Activated CD4-positive, alpha-beta T cell treated with anti-CD3 and anti-CD28 coated beads, Interleukin-2, amount 50 U/mL, for 48 hours (primary cell): ENCODE results near the gene SCT.

Experiments used
- DNase-seq, 2 experiments: peaks; one replicate each; pipeline ENCODE4 v3.0.0-alpha.2; 2020

SCT gene

DNA sequence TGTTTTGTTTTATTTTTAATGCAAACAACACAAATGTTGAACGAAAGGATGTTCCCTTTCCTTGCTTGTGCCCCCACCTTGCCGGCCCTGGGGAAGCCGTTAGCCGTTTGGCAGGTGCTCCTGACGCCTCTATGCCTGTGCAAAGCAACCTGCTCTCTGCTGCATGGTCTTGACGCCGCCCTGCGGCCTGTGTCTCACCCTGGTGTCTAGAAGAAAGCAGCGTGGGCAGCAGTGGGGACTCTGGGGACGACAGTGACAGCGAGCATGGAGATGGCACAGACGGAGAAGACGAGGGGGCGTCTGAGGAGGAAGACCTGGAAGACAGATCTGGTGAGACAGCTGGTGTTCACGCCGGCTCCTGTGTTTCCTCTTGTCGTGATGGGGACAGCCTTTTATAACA, 45.2 kb downstream of the SCT start:
- DNase-seq, result no peak

DNA sequence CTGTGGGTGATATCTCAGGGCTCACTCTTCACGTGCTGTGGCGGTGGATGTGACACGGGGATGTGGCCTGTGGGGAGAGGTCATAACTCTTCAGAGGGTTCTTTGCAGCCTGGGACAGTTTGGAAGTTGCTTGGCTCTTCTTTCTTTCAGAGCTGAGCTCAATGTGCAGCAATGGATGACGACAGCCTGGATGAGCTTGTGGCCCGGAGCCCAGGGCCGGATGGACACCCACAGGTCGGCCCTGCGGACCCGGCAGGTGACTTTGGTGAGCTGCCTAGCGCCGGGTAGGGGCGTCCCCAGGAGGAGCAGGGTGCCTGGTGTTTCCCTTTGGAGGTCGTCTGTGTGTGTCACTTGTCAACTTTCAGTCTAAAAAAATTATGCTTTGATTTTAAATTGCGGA, 45.6 kb downstream of the SCT start:
- no peak for DNase-seq

DNA sequence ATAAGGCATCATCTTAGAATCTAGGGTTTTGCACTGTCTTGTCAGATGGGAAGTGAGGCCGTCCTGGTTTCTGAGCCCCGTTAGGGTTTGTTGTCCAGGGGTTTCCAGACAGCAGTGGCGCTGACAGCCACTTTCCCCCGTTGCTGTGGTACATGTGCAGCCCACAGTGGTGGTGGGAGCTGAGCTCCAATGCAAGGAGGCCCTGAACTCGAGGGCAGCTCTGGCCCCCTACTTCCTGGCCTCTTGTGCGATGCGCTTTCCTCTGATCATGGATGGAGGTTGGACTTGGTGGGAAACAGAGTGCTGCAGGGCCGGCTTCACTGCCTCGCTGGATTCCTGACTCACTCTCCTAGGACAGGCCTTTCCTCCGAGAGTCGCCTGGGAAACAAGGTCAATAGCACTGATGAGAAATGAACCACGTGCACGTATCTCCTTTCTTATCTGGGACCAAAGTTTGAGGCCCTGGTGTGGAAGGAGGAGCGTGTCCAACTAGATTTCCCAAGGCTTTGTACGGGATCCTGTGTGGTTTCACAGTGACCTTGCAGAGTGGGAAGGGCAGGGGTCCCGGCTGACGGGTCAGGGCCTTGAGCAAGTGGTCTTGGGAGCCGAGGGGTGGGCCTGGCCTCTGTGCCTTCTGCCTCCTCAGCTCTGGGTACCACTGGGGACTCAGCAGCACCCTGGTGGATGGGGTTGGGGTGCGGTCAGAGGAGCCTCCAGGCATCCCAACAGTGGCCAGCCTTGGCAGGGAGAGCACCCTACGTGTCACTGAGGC, 47.0 kb downstream of the SCT start:
- DNase-seq, result no peak

DNA sequence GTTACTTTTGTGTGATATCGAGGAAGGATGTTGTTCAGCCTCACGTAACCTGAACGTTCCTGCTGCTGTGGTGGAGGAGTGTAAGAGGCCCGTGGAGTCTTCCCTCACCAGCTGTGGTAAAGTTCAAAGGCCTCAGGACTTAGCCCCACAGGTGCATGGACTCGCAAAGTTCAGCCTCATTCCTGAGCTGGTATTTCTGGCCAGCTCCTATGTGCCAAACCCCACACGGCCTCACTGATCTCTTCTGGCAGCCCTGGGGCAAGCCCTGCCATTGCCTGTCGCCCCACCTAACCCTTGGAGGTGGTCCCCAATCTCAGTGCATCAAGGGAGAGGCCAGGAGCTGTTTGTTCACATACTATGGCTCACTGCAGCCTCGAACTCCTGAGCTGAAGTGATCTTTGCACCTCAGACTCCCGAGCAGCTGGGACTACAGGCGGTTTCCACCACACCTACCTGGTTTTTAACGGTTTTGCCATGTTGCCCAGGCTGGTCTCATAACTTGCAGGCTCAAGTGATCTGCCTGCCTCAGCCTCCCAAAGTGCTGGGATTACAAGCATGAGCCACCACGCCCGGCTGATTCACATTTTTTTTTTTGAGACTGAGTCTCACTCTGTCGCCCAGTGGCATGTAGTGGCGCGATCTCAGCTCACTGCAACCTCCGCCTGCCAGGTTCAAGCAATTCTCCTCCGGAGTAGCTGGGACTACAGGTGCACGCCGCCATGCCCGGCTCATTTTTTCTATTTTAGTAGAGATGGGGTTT, 48.5 kb downstream of the SCT start:
- no peak for DNase-seq

DNA sequence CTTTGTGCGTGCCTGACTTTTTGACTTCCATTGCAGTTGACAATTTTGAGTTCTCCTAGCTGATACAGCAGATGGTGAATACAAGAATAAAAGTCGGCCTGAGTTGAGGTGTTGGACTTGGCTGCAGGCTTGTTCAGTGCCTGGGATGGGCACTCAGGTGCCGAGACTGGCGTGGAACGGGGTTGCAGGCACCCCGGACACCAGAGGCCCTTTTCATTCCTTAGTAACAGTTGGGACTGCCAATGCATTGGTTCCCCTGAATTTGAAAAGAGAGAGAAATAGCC, 49.4 kb downstream of the SCT start:
- no peak for DNase-seq

DNA sequence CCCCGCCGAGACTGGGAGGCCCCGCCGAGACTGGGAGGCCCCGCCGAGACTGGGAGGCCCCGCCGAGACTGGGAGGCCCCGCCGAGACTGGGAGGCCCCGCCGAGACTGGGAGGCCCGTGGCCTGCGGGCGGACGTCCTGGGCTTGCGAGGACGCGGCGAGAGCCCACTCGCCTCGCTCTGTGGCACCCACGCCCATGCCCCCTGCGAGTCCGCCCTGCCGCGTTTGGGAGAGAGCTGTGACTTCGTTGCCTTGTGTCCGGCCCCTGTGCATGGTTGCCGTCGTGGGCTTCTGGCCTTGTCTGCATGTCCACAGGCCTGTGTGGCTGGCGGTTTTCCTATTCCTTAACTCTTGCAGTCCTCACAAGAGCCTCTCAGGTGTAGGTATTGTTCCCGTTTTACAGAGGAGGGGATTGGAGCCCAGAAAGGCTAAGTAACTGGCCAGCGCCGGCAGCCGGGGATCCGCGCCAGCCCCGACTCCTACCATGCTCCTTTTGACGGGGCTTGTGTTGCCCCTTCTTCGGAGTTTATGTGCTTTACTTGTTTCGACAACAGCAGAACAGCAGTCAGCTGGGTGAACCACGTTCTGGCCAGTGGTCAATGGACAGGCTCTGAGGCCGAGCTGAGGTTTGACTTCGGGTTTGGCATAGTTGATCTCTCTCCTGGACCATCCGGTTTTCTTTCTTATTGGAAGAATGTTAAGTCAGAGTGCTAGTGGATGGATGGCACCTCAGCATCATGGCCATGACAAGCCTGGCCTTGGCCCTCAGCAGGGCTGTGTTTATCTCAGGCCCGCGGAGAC, 50.0 kb downstream of the SCT start:
- DNase-seq, result no peak
